Epithelial cell of proximal tubule (primary cell): ENCODE results near the gene SUB1. TPM values are rescaled to one million over a fixed set of nuclear protein-coding genes. Genes with fewer than 3 reads are reported as not detected.
"Not testable (repeated sequence)": the region's sequence is repeated elsewhere in the genome, so short reads cannot be mapped to it uniquely, and the experiment has no call there.

Experiments
- DNase-seq: peaks from one replicate; pipeline ENCODE4 v3.0.0-alpha.2; 2011; ENCODE audit warnings: low read depth
- H3K4me3 ChIP-seq: 2 replicates; pipeline ENCODE4 v1.5.1; 2011; ENCODE audit warnings: low read depth, mild to moderate bottlenecking, low read length
- CTCF ChIP-seq: conservative IDR thresholded peaks from 2 replicates; pipeline ENCODE4 v1.5.1; 2012; ENCODE audit warnings: low read depth, mild to moderate bottlenecking, low read length
- total RNA-seq: library from RNA; depleted of rRNA; stranded (reverse); fragments of >200 nt; gene quantifications from 2 replicates; pipeline ENCODE4 v1.2.3, GENCODE V29; 2015

SUB1 gene
- total RNA-seq, 1 donor from 2014 or later = 418 TPM

GRCh38 chr5:32542216-32543059, 42.9 kb upstream of the SUB1 start:
- TF ChIP-seq CTCF = no peak
- DNase-seq = no peak
- no peak overlapping the region for H3K4me3 ChIP-seq

GRCh38 chr5:32543291-32543690, 42.1 kb upstream of the SUB1 start:
- no peak overlapping the region for H3K4me3 ChIP-seq
- TF ChIP-seq CTCF = no peak
- DNase-seq = no peak

- H3K4me3 ChIP-seq = no peak overlapping the region
- no peak for DNase-seq
- TF ChIP-seq CTCF = no peak
These were observed 40.1 kb upstream of the SUB1 start for GRCh38 chr5:32545102-32545800.

GRCh38 chr5:32551194-32551593, 34.2 kb upstream of the SUB1 start:
- TF ChIP-seq CTCF = no peak
- no peak overlapping the region for H3K4me3 ChIP-seq
- DNase-seq = no peak

- no peak overlapping the region for H3K4me3 ChIP-seq
- no peak for DNase-seq
- no peak for TF ChIP-seq CTCF
These were observed 33.5 kb upstream of the SUB1 start for GRCh38 chr5:32551865-32552264.

- DNase-seq, H3K4me3 ChIP-seq: not testable (repeated sequence)
These were observed 32.9 kb upstream of the SUB1 start for GRCh38 chr5:32552491-32552890.

GRCh38 chr5:32552936-32553335, 32.4 kb upstream of the SUB1 start:
- TF ChIP-seq CTCF = no peak
- DNase-seq = no peak
- H3K4me3 ChIP-seq = no peak overlapping the region

- H3K4me3 ChIP-seq, DNase-seq: not testable (repeated sequence)
These were observed 31.1 kb upstream of the SUB1 start for GRCh38 chr5:32554181-32554780.

GRCh38 chr5:32556543-32556942, 28.8 kb upstream of the SUB1 start:
- not testable (repeated sequence) for H3K4me3 ChIP-seq, DNase-seq
